Testis (tissue), 3 donors: Measurements from ENCODE around the gene L1CAM. TPM values are rescaled to one million over a fixed set of nuclear protein-coding genes. Genes with fewer than 3 reads are reported as not detected.

Experiments
- DNase-seq: peaks from one replicate; pipeline ENCODE4 v3.0.0-alpha.2; 2019
- H3K27ac ChIP-seq, 2 donors: fragments of 200-600 bp; sonication (generic); one replicate each; pipeline ENCODE4 v1.5.1; 2019
- H3K27me3 ChIP-seq: fragments of 200-600 bp; sonication (generic); one replicate; pipeline ENCODE4 v1.5.1; 2019
- H3K36me3 ChIP-seq: fragments of 200-600 bp; sonication (generic); one replicate; pipeline ENCODE4 v1.5.1; 2017; ENCODE audit warnings: low read depth; ENCODE audit errors: missing control alignments
- H3K4me1 ChIP-seq: fragments of 200-600 bp; sonication (generic); one replicate; pipeline ENCODE4 v1.5.1; 2019
- H3K4me3 ChIP-seq, 2 donors: fragments of 200-600 bp; sonication (generic); one replicate each; pipeline ENCODE4 v1.5.1; 2017 to 2019
- H3K9me3 ChIP-seq: fragments of 200-600 bp; sonication (generic); one replicate; pipeline ENCODE4 v1.5.1; 2017
- POLR2A ChIP-seq: fragments of 450-650 bp; IDR thresholded peaks from one replicate; pipeline ENCODE4 v1.6.1; 2017; ENCODE audit warnings: antibody characterized with exemption, mild to moderate bottlenecking, moderate library complexity
- WGBS, 2 donors: methylation state at CpG; one replicate each; pipeline ENCODE4 v1.1.5; 2018; 5-methylcytosine and 5-hydroxymethylcytosine counted together
- intact Hi-C: fragments of 100-400 bp; cut with DNase I; formaldehyde crosslinking; loops from one replicate; pipeline ENCODE4 v1.15.1; 2023; ENCODE audit warnings: low total_unique reads
- polyA plus RNA-seq: library from polyadenylated mRNA; stranded (reverse); fragments of 350-450 nt; fragmentation: Illumina TruSeq; extraction: RNeasy Lipid Tissue Mini Kit (QIAGEN cat#74804); gene quantifications from one replicate; pipeline ENCODE4 v1.2.3, GENCODE V29; 2014; ENCODE audit warnings: low read depth, low replicate concordance; ENCODE audit not compliant: insufficient read depth
- total RNA-seq, 2 donors: library from RNA; depleted of rRNA; stranded (reverse); fragments of >200 nt; gene quantifications; one replicate each; pipeline ENCODE4 v1.2.3, GENCODE V29; 2016
- TF ChIP-seq, protein P1 (sequence below), 3 experiments: fragments of 450-650 bp in 2 of 3; fragments of 200-600 bp in 1 of 3; sonication (generic) in 1 of 3; IDR thresholded peaks; one replicate each; pipeline ENCODE4 v1.5.1; 2016 to 2019; ENCODE audit warnings: antibody characterized with exemption in 3 of 3, mild to moderate bottlenecking in 2 of 3, moderate library complexity in 1 of 3

The L1CAM gene
- total and polyA plus RNA-seq, 3 donors from 2014 or later: 1.7 to 4.5 (median 2.5) TPM

GRCh38 chrX:153909024-153909979, 23.3 kb upstream of the L1CAM start:
- no peak for TF ChIP-seq POLR2A
- TF ChIP-seq, protein P1, sequence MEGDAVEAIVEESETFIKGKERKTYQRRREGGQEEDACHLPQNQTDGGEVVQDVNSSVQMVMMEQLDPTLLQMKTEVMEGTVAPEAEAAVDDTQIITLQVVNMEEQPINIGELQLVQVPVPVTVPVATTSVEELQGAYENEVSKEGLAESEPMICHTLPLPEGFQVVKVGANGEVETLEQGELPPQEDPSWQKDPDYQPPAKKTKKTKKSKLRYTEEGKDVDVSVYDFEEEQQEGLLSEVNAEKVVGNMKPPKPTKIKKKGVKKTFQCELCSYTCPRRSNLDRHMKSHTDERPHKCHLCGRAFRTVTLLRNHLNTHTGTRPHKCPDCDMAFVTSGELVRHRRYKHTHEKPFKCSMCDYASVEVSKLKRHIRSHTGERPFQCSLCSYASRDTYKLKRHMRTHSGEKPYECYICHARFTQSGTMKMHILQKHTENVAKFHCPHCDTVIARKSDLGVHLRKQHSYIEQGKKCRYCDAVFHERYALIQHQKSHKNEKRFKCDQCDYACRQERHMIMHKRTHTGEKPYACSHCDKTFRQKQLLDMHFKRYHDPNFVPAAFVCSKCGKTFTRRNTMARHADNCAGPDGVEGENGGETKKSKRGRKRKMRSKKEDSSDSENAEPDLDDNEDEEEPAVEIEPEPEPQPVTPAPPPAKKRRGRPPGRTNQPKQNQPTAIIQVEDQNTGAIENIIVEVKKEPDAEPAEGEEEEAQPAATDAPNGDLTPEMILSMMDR (IDR thresholded peaks at IDR 0.05): no peak
- H3K9me3 ChIP-seq: no peaks in the 10 kb centered on the region
- no peaks in the 10 kb centered on the region for H3K27me3 ChIP-seq
- intact Hi-C loops: no loop called here
- no peaks in the 10 kb centered on the region for H3K4me1 ChIP-seq
- no peaks in the 10 kb centered on the region for H3K36me3 ChIP-seq
- 85% methylated on average over 23 of the region's 37 CpGs; no CpG with 5 or more reads in 1 of the 2 donors for WGBS, 2 donors
- DNase-seq: no peak
- H3K27ac ChIP-seq: no peak overlapping the region
- H3K4me3 ChIP-seq: no peak overlapping the region

DNA sequence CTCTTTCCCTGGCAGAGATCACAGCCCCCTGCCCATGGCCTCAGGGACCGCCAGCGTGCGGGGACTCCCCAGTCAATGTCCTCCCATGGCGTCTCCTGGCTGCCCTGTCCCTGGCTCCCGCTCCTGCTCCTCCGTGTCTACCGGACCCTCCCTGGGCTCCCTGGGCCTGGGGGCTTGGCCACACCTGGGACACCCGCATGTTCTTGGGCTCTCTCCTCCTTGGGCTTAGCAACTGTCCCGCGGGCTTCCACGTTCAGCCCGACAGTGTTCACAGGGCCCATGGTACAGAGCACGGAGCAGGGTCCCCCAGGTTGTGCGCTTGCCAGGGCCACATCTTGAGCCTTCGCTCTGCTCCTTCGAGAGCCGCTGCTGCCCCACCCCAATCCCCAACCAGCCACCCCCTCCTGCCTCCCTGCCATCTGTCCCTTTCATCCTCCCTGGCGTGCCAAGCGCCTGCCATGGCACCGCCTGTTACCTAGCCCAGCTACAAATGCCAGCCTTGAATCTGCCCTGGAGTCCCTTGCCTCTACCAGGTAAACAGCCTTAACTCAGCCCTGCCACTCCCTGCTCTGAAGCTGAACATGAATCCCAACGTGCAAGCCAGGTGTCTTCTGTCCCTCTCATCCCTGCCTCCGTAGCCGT, 22.4 kb upstream of the L1CAM start:
- TF ChIP-seq POLR2A: no peak
- TF ChIP-seq, protein P1 (IDR thresholded peaks at IDR 0.05): no peak

GRCh38 chrX:153907456-153907855, 21.5 kb upstream of the L1CAM start:
- H3K27me3 ChIP-seq: no peaks in the 10 kb centered on the region
- H3K4me1 ChIP-seq: no peaks in the 10 kb centered on the region
- no peaks in the 10 kb centered on the region for H3K36me3 ChIP-seq
- no peak overlapping the region for H3K27ac ChIP-seq
- no peaks in the 10 kb centered on the region for H3K9me3 ChIP-seq
- no peak overlapping the region for H3K4me3 ChIP-seq
- intact Hi-C loops: no loop called here
- no peak for DNase-seq
- TF ChIP-seq POLR2A: no peak
- TF ChIP-seq, protein P1 (IDR thresholded peaks at IDR 0.05): no peak
- 93 to 100% methylated on average over 5 to 11 of the region's 12 CpGs for WGBS, 2 donors

More for the DNA sequence above, 22.4 kb upstream of the L1CAM start:
- Histone ChIP-seq H3K4me1 (no peaks in the 10 kb centered on the region), H3K36me3 (no peaks in the 10 kb centered on the region), H3K4me3 (no peak overlapping the region), H3K9me3 (no peaks in the 10 kb centered on the region), H3K27ac (no peak overlapping the region), H3K27me3 (no peaks in the 10 kb centered on the region)
- no peak for DNase-seq
- 94 to 99% methylated on average over 12 to 23 of the region's 23 CpGs for WGBS, 2 donors
- intact Hi-C loops: no loop called here

- Histone ChIP-seq H3K4me1 (no peaks in the 10 kb centered on the region), H3K27ac (no peak overlapping the region), H3K36me3 (no peaks in the 10 kb centered on the region), H3K27me3 (no peaks in the 10 kb centered on the region), H3K4me3 (no peak overlapping the region), H3K9me3 (no peaks in the 10 kb centered on the region)
- 88% methylated on average over 15 of the region's 27 CpGs; no CpG with 5 or more reads in 1 of the 2 donors for WGBS, 2 donors
- TF ChIP-seq, protein P1 (IDR thresholded peaks at IDR 0.05): no peak
- TF ChIP-seq POLR2A: no peak
- no peak for DNase-seq
- intact Hi-C loops: no loop called here
Observed at GRCh38 chrX:153906126-153906917, 20.3 kb upstream of the L1CAM start.
